Thoracic aorta (tissue), 2 donors: ENCODE measurements around the gene FGD5. TPM values are rescaled to one million over a fixed set of nuclear protein-coding genes. Genes with fewer than 3 reads are reported as not detected.

Source experiments
- ATAC-seq: fragments of 150-250 bp; one replicate; pipeline ENCODE4 v1.8.0; 2017; ENCODE audit warnings: low read depth; ENCODE audit not compliant: insufficient number of reproducible peaks, low FRiP score
- DNase-seq: peaks from one replicate; pipeline ENCODE4 v3.0.0-alpha.2; 2020; ENCODE audit warnings: low spot score
- H3K27ac ChIP-seq, 2 donors: fragments of 200-600 bp; sonication (generic); 1 replicate in 1 of 2; 2 replicates in 1 of 2; pipeline ENCODE4 v1.5.1; 2016; ENCODE audit warnings: mild to moderate bottlenecking in 2 of 2, moderate library complexity in 2 of 2
- H3K27me3 ChIP-seq: fragments of 200-600 bp; sonication (generic); replicated peaks from 2 replicates; pipeline ENCODE4 v1.6.0; 2016; ENCODE audit warnings: mild to moderate bottlenecking; ENCODE audit not compliant: insufficient read depth
- H3K36me3 ChIP-seq: fragments of 200-600 bp; sonication (generic); one replicate; pipeline ENCODE4 v1.5.1; 2016
- H3K4me1 ChIP-seq, 2 donors: fragments of 200-600 bp; sonication (generic); 1 replicate in 1 of 2; 2 replicates in 1 of 2; pipeline versions ENCODE4 v1.5.1 to v1.6.0; 2016; ENCODE audit warnings: low read depth in 2 of 2, mild to moderate bottlenecking in 1 of 2; ENCODE audit not compliant: control insufficient read depth in 1 of 2
- H3K4me3 ChIP-seq: fragments of 200-600 bp; sonication (generic); 2 replicates; pipeline ENCODE4 v1.5.1; 2016; ENCODE audit warnings: mild to moderate bottlenecking
- H3K9me3 ChIP-seq: fragments of 200-600 bp; sonication (generic); 2 replicates; pipeline ENCODE4 v1.5.1; 2016
- CTCF ChIP-seq: fragments of 200-600 bp; sonication (generic); IDR thresholded peaks from one replicate; pipeline ENCODE4 v1.5.1; 2019; ENCODE audit warnings: antibody characterized with exemption
- total RNA-seq, 2 donors: library from RNA; depleted of rRNA; stranded (reverse); fragments of >200 nt; gene quantifications; one replicate each; pipeline versions ENCODE4 v1.1.0 to v1.2.3, GENCODE V29; 2016

FGD5 gene
- total RNA-seq, 2 donors from 2014 or later: 15.4 to 21.4 TPM

GRCh38 chr3:14843321-14843720 lies 24.6 kb downstream of the FGD5 start:
- H3K36me3 ChIP-seq: no peaks in the 10 kb centered on the region
- no peak for ATAC-seq
- H3K4me1 ChIP-seq: no peaks in the 10 kb centered on the region
- no peak overlapping the region for H3K4me3 ChIP-seq
- H3K27ac ChIP-seq: no peak overlapping the region
- H3K27me3 ChIP-seq: no peaks in the 10 kb centered on the region
- no peak for DNase-seq
- no peak for TF ChIP-seq CTCF
- H3K9me3 ChIP-seq: no peaks in the 10 kb centered on the region

GRCh38 chr3:14844386-14845170 lies 25.8 kb downstream of the FGD5 start:
- H3K4me1 ChIP-seq: no peaks in the 10 kb centered on the region
- no peaks in the 10 kb centered on the region for H3K36me3 ChIP-seq
- no peaks in the 10 kb centered on the region for H3K9me3 ChIP-seq
- H3K4me3 ChIP-seq: no peak overlapping the region
- no peak for TF ChIP-seq CTCF
- ATAC-seq: no peak
- H3K27ac ChIP-seq: no peak overlapping the region
- no peaks in the 10 kb centered on the region for H3K27me3 ChIP-seq
- no peak for DNase-seq

- H3K4me3 ChIP-seq: no peak overlapping the region
- no peaks in the 10 kb centered on the region for H3K4me1 ChIP-seq
- TF ChIP-seq CTCF: no peak
Observed at GRCh38 chr3:14845180-14845579, 26.4 kb downstream of the FGD5 start.

GRCh38 chr3:14845826-14846225 lies 27.1 kb downstream of the FGD5 start:
- no peak for ATAC-seq
- no peak overlapping the region for H3K4me3 ChIP-seq
- no peaks in the 10 kb centered on the region for H3K27me3 ChIP-seq
- no peaks in the 10 kb centered on the region for H3K36me3 ChIP-seq
- no peak for DNase-seq
- TF ChIP-seq CTCF: no peak
- no peak overlapping the region for H3K27ac ChIP-seq
- H3K9me3 ChIP-seq: no peaks in the 10 kb centered on the region
- no peaks in the 10 kb centered on the region for H3K4me1 ChIP-seq

More at GRCh38 chr3:14845180-14845579, 26.4 kb downstream of the FGD5 start:
- no peaks in the 10 kb centered on the region for H3K36me3 ChIP-seq
- DNase-seq (no peak), ATAC-seq (no peak)
- no peaks in the 10 kb centered on the region for H3K9me3 ChIP-seq
- H3K27me3 ChIP-seq: no peaks in the 10 kb centered on the region
- H3K27ac ChIP-seq: no peak overlapping the region

GRCh38 chr3:14846226-14846880 lies 27.6 kb downstream of the FGD5 start:
- DNase-seq (no peak), ATAC-seq (no peak)
- H3K36me3 ChIP-seq: no peaks in the 10 kb centered on the region
- H3K4me1 ChIP-seq: no peaks in the 10 kb centered on the region
- H3K9me3 ChIP-seq: no peaks in the 10 kb centered on the region
- no peaks in the 10 kb centered on the region for H3K27me3 ChIP-seq
- H3K27ac ChIP-seq: no peak overlapping the region
- TF ChIP-seq CTCF: no peak
- H3K4me3 ChIP-seq: no peak overlapping the region
